BLaER1 (cell line): Measurements from ENCODE around the gene ST3GAL3.

Experiments used
- H3K27ac ChIP-seq: shearing (Covaris generic); formaldehyde crosslinking; 2 replicates; pipeline ENCODE4 v1.8.1; 2022
- H3K27me3 ChIP-seq: shearing (Covaris generic); formaldehyde crosslinking; 2 replicates; pipeline ENCODE4 v1.8.1; 2022
- H3K36me3 ChIP-seq: shearing (Covaris generic); formaldehyde crosslinking; 2 replicates; pipeline ENCODE4 v1.8.1; 2022
- H3K4me1 ChIP-seq: shearing (Covaris generic); formaldehyde crosslinking; 2 replicates; pipeline ENCODE4 v1.8.1; 2022
- H3K4me2 ChIP-seq: shearing (Covaris generic); formaldehyde crosslinking; 2 replicates; pipeline ENCODE4 v1.8.1; 2022
- H3K4me3 ChIP-seq: shearing (Covaris generic); formaldehyde crosslinking; 2 replicates; pipeline ENCODE4 v1.8.1; 2022
- H3K9ac ChIP-seq: shearing (Covaris generic); formaldehyde crosslinking; 2 replicates; pipeline ENCODE4 v1.8.1; 2022
- H3K9me3 ChIP-seq: shearing (Covaris generic); formaldehyde crosslinking; 2 replicates; pipeline ENCODE4 v1.8.1; 2022
- H4K20me1 ChIP-seq: shearing (Covaris generic); formaldehyde crosslinking; 2 replicates; pipeline ENCODE4 v1.8.1; 2022
- Cebpa-rat ChIP-seq: shearing (Covaris generic); IDR thresholded peaks from 2 replicates; pipeline ENCODE4 v1.8.1; 2022

Gene ST3GAL3

DNA sequence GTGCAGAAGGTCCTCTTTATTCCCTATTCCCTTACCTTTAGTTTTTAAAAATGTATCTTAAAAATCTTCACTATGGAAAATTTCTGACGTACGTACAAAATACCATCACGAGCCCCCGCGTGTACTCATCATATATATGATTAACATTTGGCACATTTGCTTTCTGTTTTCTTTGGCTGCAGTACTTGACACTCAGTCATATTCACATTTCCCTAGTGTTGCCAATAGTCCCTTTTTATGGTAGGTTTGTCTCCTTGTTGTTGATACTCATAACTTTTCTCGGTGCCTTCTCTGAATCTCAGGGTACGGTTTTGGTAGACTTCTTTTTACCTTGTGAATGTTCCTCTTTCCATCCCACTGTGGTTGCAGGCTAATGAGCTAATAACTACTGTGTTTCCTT is 34.1 kb upstream of the ST3GAL3 start:
- Histone ChIP-seq H3K36me3 (peaks cover 98% of the 10 kb centered on the region), H3K27ac (no peak overlapping the region), H3K4me1 (no peaks in the 10 kb centered on the region), H3K4me3 (no peak overlapping the region), H3K9ac (no peak overlapping the region), H3K27me3 (no peaks in the 10 kb centered on the region), H4K20me1 (peaks cover 96% of the 10 kb centered on the region), H3K9me3 (no peaks in the 10 kb centered on the region), H3K4me2 (no peak overlapping the region)
- no peak for TF ChIP-seq Cebpa-rat

DNA sequence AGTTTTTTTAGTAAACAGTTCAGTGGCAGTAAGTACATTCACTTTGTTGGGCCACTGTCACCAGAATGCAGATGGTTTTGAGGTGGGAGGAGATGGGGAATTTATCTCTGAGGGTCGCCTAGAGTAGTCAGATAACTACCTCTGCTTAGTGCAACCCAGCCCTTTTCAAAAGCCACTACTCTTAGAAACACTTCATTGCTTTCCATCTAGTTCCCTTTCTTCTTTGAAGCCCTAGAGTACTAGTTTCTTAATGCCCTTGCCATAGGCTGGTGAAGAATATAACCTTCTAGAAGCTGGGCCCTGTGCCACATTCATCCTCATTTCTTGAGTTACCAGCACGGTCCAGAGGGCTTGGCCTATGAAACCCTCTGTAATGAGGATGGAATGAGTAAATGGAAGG is 28.4 kb upstream of the ST3GAL3 start:
- Histone ChIP-seq H3K27me3 (no peaks in the 10 kb centered on the region), H3K9me3 (no peaks in the 10 kb centered on the region), H4K20me1 (peaks cover 99% of the 10 kb centered on the region), H3K4me2 (no peak overlapping the region), H3K4me1 (no peaks in the 10 kb centered on the region), H3K4me3 (no peak overlapping the region), H3K27ac (no peak overlapping the region), H3K36me3 (peaks cover 98% of the 10 kb centered on the region), H3K9ac (no peak overlapping the region)
- TF ChIP-seq Cebpa-rat: no peak

DNA sequence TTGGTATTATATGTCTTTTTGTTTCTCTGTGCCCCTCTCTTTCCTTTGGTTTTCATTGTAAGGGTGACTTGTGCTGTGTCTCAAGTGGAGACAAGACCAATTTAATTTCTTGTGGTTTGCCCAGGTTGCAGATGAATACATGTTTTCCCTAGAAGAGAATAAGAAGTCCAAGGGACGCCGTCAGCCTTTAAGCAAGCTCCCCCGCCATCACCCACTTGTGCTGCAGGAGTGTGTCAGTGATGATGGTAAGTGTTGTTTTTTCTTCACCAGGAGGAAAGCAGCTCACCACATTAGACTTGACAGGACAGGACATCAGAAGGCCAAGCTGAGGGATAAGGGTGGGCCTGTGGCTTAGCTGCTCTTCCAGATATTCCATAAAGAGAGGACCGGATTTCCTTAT is 23.8 kb upstream of the ST3GAL3 start:
- Histone ChIP-seq H3K4me3 (no peak overlapping the region), H3K4me1 (peaks cover 12% of the 10 kb centered on the region; the same call in 1 of the 2 replicates), H3K9ac (no peak overlapping the region), H3K27me3 (no peaks in the 10 kb centered on the region), H3K4me2 (no peak overlapping the region), H4K20me1 (peaks cover 90% of the 10 kb centered on the region), H3K36me3 (peaks cover 100% of the 10 kb centered on the region), H3K27ac (no peak overlapping the region), H3K9me3 (no peaks in the 10 kb centered on the region)
- no peak for TF ChIP-seq Cebpa-rat

DNA sequence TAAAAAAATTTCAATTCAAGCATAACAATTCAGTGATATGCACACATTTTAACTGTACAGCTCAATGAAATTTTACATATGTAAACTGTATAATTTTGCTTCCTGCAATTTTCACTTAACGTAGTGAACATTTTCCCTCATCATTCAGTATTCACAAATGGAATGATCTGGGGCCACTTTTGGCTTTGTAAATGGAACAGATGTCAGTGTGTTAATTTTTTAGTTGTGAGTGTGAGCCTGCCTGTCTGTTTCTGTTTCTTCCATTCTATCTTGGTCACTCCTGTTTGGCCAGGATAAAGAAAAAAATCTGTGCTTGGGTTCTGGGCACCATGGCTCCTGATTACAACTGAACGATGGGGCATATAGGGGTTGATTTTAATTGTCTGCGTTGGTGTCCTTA is 20.5 kb upstream of the ST3GAL3 start:
- Histone ChIP-seq H3K4me2 (no peak overlapping the region), H3K4me3 (no peak overlapping the region), H3K27ac (no peak overlapping the region), H3K27me3 (no peaks in the 10 kb centered on the region), H3K4me1 (peaks cover 12% of the 10 kb centered on the region; the same call in 1 of the 2 replicates), H4K20me1 (peaks cover 80% of the 10 kb centered on the region), H3K36me3 (peaks cover 100% of the 10 kb centered on the region), H3K9ac (no peak overlapping the region), H3K9me3 (no peaks in the 10 kb centered on the region)
- no peak for TF ChIP-seq Cebpa-rat

DNA sequence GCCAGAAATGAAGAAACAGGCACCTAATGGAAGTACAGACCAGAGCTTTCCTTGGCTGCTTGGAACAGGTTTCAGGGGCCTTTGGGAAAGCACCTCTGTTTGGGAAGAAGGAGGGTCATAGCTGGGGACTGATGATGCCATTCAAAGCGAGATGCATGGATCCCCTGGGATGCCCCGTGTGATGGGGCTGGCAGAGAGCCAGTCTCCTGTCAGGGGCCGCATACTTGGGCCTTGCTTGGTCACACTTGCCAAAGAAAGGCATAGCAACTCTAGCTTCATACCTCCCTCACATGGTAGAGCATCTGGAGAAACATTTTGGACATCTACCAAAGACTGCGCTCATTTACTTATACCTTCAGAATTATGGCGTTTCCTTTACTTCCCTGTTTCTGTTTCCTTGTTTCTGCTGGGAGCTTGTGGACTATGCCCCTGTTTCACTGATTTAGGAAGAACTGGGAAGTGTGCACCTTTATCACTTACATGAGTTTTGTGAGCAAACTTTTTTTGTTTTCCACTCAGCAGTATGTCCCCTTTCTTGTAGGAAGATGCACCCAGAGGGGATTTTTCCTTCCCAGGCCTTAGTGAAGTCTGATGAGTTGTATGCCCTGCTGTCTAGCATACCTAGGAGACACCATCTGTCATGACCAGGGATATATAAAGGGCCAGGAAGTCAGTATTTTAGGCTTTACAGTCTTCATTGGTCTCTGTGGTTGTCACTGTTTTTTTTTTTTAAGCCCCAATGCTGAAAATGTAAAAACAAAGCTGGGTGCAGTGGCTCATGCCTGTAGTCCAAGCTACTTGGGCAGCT is 19.8 kb upstream of the ST3GAL3 start:
- no peaks in the 10 kb centered on the region for H3K9me3 ChIP-seq
- H3K36me3 ChIP-seq: peaks cover 100% of the 10 kb centered on the region
- H3K27ac ChIP-seq: no peak overlapping the region

DNA sequence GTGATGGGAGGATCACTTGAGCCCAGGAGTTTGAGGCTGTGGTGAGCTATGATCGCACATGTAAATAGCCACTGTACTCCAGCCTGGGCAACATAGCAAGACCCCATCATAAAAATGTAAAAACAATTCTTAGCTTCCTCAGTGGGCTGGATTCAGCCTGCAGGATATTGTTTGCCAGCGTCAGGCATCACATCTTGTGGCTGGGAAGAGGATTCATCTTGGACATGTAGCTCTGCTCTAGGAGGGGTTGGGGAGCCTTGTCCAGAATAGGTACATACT is 19.3 kb upstream of the ST3GAL3 start:
- no peaks in the 10 kb centered on the region for H3K27me3 ChIP-seq
- no peak overlapping the region for H3K4me2 ChIP-seq
- no peak overlapping the region for H3K27ac ChIP-seq
- peaks cover 80% of the 10 kb centered on the region for H4K20me1 ChIP-seq
- no peak for TF ChIP-seq Cebpa-rat
- H3K9me3 ChIP-seq: no peaks in the 10 kb centered on the region
- no peak overlapping the region for H3K9ac ChIP-seq
- peaks cover 100% of the 10 kb centered on the region for H3K36me3 ChIP-seq
- H3K4me3 ChIP-seq: no peak overlapping the region
- H3K4me1 ChIP-seq: peaks cover 12% of the 10 kb centered on the region; the same call in 1 of the 2 replicates

More for the DNA sequence above, 19.8 kb upstream of the ST3GAL3 start:
- TF ChIP-seq Cebpa-rat: no peak
- H3K9ac ChIP-seq: no peak overlapping the region
- H3K4me1 ChIP-seq: peaks cover 12% of the 10 kb centered on the region; the same call in 1 of the 2 replicates
- H3K27me3 ChIP-seq: no peaks in the 10 kb centered on the region
- no peak overlapping the region for H3K4me3 ChIP-seq
- no peak overlapping the region for H3K4me2 ChIP-seq
- H4K20me1 ChIP-seq: peaks cover 80% of the 10 kb centered on the region

DNA sequence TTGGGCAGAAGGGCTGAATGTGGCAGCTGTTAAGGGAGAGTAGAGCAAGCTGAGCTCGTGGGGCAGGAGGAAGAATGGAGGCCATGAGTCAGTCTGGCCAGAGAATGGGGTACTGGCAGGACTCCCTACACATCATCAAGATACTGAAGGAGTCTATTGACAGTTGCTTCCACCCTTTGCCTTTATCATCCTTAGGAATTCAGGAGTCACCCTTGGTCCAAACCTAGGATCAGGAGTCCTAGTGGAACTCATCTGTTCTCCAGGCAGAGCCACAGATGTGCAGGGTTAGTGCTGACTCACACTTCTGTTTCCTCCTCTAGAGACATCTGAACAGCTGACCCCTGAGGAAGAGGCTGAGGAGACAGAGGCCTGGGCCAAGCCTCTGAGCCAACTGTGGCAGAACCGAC is 18.7 kb upstream of the ST3GAL3 start:
- Histone ChIP-seq H3K4me2 (no peak overlapping the region), H3K27ac (no peak overlapping the region), H3K4me3 (no peak overlapping the region), H3K9ac (no peak overlapping the region), H3K27me3 (no peaks in the 10 kb centered on the region), H3K36me3 (peaks cover 100% of the 10 kb centered on the region), H4K20me1 (peaks cover 80% of the 10 kb centered on the region), H3K4me1 (peaks cover 12% of the 10 kb centered on the region; the same call in 1 of the 2 replicates), H3K9me3 (no peaks in the 10 kb centered on the region)
- no peak for TF ChIP-seq Cebpa-rat

DNA sequence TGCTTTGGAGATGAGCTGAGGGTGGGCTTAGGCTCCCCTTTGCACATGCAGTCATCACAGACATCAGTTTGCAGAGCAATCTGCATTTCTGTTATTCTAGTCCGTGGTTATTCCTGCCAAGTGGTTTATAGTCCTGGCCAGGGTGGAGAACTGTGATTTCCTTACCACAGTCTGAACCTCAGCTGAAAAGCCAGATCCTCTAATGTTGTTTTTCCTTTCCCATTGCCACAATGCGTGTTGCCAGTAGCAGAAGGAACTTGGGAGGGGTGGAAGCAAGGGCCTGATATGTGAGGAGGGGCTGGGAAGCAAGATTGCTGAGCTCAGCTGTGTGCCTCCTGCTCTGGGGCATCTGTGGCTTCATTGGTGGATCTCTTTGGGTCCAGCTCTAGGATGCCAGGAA is 18.0 kb upstream of the ST3GAL3 start:
- Histone ChIP-seq H3K4me1 (peaks cover 12% of the 10 kb centered on the region; the same call in 1 of the 2 replicates), H3K9ac (no peak overlapping the region), H3K4me3 (no peak overlapping the region), H3K27me3 (no peaks in the 10 kb centered on the region), H3K9me3 (no peaks in the 10 kb centered on the region), H3K27ac (no peak overlapping the region), H3K36me3 (peaks cover 100% of the 10 kb centered on the region), H3K4me2 (no peak overlapping the region), H4K20me1 (peaks cover 80% of the 10 kb centered on the region)
- no peak for TF ChIP-seq Cebpa-rat

DNA sequence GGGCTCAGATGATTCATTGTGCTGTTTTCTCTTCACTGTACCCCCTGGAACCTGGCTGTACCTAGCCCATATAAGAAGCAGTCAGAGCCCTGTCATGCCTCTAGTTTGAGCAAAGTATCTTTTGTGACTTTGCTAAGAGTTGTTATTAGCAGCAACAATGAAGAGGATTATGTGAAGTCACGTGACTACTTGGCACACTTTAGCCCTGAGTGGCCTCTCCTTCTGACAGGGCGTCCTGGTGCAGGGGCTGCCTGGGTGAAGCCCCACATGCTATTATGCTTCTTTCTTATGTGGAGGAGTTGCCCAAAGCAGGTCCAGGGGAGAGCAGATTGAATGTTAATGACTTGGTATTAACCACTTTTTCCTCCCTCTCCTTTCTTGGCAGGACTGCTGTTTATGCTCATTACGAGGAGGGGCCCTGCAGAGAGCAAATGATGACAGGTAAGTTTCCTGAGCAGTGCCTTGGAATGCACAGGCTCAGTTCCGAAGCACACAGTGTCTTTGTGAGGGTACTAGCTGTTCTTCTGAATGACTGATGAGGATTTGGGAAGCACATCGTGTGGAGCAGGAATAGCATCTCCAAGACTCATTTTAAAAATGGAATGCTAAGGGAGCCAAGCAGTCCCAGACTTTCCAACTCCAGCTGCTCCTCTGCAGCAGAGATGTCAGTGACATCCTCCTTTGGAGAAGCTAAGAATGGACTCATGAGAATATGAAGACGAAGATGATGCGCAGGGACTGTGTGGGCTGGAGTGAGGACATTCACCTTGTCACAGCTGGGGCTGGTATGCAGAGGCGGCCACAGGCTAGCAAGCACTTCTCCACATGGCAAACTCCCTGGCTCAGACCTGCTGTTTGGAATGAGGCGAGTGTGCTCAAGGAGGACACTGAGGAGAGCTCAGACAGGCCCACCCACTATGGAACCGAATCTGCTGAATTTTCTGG is 15.2 kb upstream of the ST3GAL3 start:
- no peak for TF ChIP-seq Cebpa-rat
- Histone ChIP-seq H4K20me1 (peaks cover 89% of the 10 kb centered on the region), H3K9ac (no peak overlapping the region), H3K9me3 (no peaks in the 10 kb centered on the region), H3K27ac (no peak overlapping the region), H3K4me3 (no peak overlapping the region), H3K36me3 (peaks cover 100% of the 10 kb centered on the region), H3K4me1 (peaks cover 9% of the 10 kb centered on the region; the same call in 1 of the 2 replicates), H3K4me2 (no peak overlapping the region), H3K27me3 (no peaks in the 10 kb centered on the region)

DNA sequence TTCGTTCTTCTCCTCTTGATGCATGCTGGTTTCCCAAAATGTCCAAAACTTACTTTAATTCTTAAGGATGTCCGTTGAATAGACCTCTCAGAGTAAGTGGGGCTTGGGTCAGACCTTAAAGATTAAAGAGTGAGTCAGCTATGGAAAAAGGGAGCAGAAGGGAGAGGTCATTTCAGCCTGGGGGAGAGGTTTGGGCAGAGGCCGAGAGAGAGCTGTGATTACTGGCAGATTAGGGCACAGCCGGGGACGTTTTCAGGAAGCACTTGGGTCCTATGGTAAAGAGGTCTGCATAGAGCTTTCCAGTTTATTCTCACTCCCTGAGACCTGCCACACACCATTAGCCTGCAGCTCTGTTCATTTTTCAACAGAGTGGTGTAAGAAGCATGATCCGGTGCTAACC is 14.0 kb upstream of the ST3GAL3 start:
- no peak overlapping the region for H3K4me3 ChIP-seq
- H3K9ac ChIP-seq: no peak overlapping the region
- H4K20me1 ChIP-seq: peaks cover 89% of the 10 kb centered on the region
- no peaks in the 10 kb centered on the region for H3K9me3 ChIP-seq
- no peaks in the 10 kb centered on the region for H3K4me1 ChIP-seq
- TF ChIP-seq Cebpa-rat: no peak
- H3K27me3 ChIP-seq: no peaks in the 10 kb centered on the region
- no peak overlapping the region for H3K27ac ChIP-seq
- peaks cover 100% of the 10 kb centered on the region for H3K36me3 ChIP-seq
- no peak overlapping the region for H3K4me2 ChIP-seq
